WTC11 (cell line): ENCODE data around the gene SERPINB4.

Experiments
- MXD4 ChIP-seq: fragments of 250-450 bp; sonication (Bioruptor Pico); IDR thresholded peaks from 2 replicates; pipeline ENCODE4 v1.8.0; 2021; ENCODE audit warnings: mild to moderate bottlenecking, moderate library complexity, borderline replicate concordance
- NR2C2 ChIP-seq: sonication (generic); formaldehyde crosslinking; IDR thresholded peaks from 2 replicates; pipeline ENCODE4 v1.8.0; 2022; ENCODE audit warnings: mild to moderate bottlenecking, missing genetic modification reagents
- TF ChIP-seq, protein P1 (sequence below): fragments of 200-600 bp; IDR thresholded peaks from 2 replicates; pipeline ENCODE4 v1.8.0; 2022; ENCODE audit warnings: antibody characterized with exemption

DNA sequence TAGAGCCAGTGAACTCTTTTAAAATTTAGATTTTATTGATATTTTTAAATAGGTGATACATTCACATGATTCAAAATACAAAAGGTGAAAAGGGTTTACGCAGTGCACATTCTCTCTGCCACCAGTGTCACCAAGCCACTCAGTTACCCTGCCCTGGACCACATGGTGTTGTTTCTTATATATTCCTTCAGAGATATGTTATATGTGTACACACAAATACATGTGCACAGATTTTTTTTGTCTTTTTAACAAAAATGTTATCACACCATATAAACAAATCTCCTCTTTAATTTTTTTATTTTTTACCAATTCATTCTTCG lies 26.2 kb downstream of the SERPINB4 start:
- TF ChIP-seq NR2C2 (no peak), MXD4 (no peak)
- TF ChIP-seq, protein P1, sequence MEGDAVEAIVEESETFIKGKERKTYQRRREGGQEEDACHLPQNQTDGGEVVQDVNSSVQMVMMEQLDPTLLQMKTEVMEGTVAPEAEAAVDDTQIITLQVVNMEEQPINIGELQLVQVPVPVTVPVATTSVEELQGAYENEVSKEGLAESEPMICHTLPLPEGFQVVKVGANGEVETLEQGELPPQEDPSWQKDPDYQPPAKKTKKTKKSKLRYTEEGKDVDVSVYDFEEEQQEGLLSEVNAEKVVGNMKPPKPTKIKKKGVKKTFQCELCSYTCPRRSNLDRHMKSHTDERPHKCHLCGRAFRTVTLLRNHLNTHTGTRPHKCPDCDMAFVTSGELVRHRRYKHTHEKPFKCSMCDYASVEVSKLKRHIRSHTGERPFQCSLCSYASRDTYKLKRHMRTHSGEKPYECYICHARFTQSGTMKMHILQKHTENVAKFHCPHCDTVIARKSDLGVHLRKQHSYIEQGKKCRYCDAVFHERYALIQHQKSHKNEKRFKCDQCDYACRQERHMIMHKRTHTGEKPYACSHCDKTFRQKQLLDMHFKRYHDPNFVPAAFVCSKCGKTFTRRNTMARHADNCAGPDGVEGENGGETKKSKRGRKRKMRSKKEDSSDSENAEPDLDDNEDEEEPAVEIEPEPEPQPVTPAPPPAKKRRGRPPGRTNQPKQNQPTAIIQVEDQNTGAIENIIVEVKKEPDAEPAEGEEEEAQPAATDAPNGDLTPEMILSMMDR, result no peak
